ENCODE data around the gene BNIP1. TPM values are rescaled to one million over a fixed set of nuclear protein-coding genes. Genes with fewer than 3 reads are reported as not detected.

BNIP1 gene
- total and polyA plus RNA-seq, 2 of the 4 experiments (the other 2 are of a cell fraction): 24.3 to 35.3 TPM

DNA sequence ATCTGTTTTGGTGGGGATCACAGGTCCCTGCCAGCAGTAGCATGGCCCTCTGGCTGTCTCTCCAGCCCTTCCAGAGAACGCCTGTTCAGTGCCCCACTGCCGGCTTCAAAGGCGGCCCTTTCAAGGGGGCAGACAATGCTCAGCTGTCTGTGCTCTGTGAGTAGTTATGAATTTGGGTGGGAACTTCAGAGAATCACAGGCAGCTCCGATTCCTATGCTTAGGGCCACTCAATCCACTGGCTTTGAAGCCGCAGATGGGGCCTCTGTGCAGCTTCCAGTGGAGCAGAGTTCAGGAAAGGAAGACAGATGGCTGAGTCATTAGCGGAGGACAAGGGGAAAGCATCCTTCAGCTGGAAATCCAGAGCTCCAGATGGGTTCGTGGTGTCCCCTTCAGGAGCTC lies 48.2 kb downstream of the BNIP1 start:
- no peak overlapping the region for H4K5ac ChIP-seq (ENCODE audit: low read depth, low read length)
- H3K27ac ChIP-seq (ENCODE audit: insufficient read depth, low read length): no peak overlapping the region
- dilution Hi-C loops (cut with HindIII; ENCODE audit: low sequenced_read_pairs, unreplicated experiment): no loop called here
- ChIA-PET CTCF (no interaction called here), POLR2A (ENCODE audit: unreplicated experiment) (no interaction called here)
- no peak overlapping the region for H3K56ac ChIP-seq (ENCODE audit: extremely low read depth, insufficient read depth, low read length)
- H3K18ac ChIP-seq (ENCODE audit: low read depth, low read length): no peak overlapping the region
- no peaks in the 10 kb centered on the region for H3K36me3 ChIP-seq (ENCODE audit: control insufficient read depth, insufficient read depth, low read length)
- DNase-seq (no peak), ATAC-seq (ENCODE audit: low read depth) (no peak)
- H2BK120ac ChIP-seq (ENCODE audit: low read depth, low read length): no peak overlapping the region
- H3K9me3 ChIP-seq (ENCODE audit: control insufficient read depth, insufficient read depth, low read length): peaks cover 4% of the 10 kb centered on the region; the same call in 1 of the 2 replicates
- TF ChIP-seq RCOR1 (IDR thresholded peaks at IDR 0.05; ENCODE audit: insufficient replicate concordance, low read length) (no peak), NFE2L2 (IDR thresholded peaks at IDR 0.05; ENCODE audit: low read depth, low read length) (no peak), MXI1 (IDR thresholded peaks at IDR 0.05; ENCODE audit: borderline replicate concordance, low read depth, low read length) (no peak), RFX5 (IDR thresholded peaks at IDR 0.05; ENCODE audit: low read depth, low read length) (no peak), BHLHE40 (IDR thresholded peaks at IDR 0.05; ENCODE audit: low read depth, low read length) (no peak), POLR2A (IDR thresholded peaks at IDR 0.05; ENCODE audit: low read depth, low read length) (no peak), CEBPB (IDR thresholded peaks at IDR 0.05; ENCODE audit: low read depth, low read length) (no peak), CHD1 (IDR thresholded peaks at IDR 0.05; ENCODE audit: low read depth, low read length) (no peak), MAZ (IDR thresholded peaks at IDR 0.05; ENCODE audit: borderline replicate concordance, low read depth, low read length) (no peak), RAD21 (IDR thresholded peaks at IDR 0.05; ENCODE audit: low read length) (no peak), FOS (IDR thresholded peaks at IDR 0.05; ENCODE audit: low read depth, low read length) (no peak), MAFK (IDR thresholded peaks at IDR 0.05; ENCODE audit: low read depth, low read length) (no peak)
- TF ChIP-seq, protein P1, sequence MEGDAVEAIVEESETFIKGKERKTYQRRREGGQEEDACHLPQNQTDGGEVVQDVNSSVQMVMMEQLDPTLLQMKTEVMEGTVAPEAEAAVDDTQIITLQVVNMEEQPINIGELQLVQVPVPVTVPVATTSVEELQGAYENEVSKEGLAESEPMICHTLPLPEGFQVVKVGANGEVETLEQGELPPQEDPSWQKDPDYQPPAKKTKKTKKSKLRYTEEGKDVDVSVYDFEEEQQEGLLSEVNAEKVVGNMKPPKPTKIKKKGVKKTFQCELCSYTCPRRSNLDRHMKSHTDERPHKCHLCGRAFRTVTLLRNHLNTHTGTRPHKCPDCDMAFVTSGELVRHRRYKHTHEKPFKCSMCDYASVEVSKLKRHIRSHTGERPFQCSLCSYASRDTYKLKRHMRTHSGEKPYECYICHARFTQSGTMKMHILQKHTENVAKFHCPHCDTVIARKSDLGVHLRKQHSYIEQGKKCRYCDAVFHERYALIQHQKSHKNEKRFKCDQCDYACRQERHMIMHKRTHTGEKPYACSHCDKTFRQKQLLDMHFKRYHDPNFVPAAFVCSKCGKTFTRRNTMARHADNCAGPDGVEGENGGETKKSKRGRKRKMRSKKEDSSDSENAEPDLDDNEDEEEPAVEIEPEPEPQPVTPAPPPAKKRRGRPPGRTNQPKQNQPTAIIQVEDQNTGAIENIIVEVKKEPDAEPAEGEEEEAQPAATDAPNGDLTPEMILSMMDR (conservative IDR thresholded peaks at IDR 0.05; ENCODE audit: low read depth, low read length): no peak
- TF ChIP-seq, protein P2, sequence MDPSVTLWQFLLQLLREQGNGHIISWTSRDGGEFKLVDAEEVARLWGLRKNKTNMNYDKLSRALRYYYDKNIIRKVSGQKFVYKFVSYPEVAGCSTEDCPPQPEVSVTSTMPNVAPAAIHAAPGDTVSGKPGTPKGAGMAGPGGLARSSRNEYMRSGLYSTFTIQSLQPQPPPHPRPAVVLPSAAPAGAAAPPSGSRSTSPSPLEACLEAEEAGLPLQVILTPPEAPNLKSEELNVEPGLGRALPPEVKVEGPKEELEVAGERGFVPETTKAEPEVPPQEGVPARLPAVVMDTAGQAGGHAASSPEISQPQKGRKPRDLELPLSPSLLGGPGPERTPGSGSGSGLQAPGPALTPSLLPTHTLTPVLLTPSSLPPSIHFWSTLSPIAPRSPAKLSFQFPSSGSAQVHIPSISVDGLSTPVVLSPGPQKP (IDR thresholded peaks at IDR 0.05; ENCODE audit: borderline replicate concordance, low read depth, low read length): no peak
- no peak overlapping the region for H3K4me3 ChIP-seq (ENCODE audit: insufficient read depth, low read depth, low read length)
- no peaks in the 10 kb centered on the region for H3K4me1 ChIP-seq (ENCODE audit: control insufficient read depth, insufficient read depth, low read length)
- H2AK9ac ChIP-seq (replicated peaks; ENCODE audit: low read depth, low read length, poor library complexity): no peak overlapping the region
- no peak overlapping the region for H3K9ac ChIP-seq (ENCODE audit: low read depth, low read length)
- H4K8ac ChIP-seq (ENCODE audit: low read depth in 2 of 2, low read length in 2 of 2): no peak overlapping the region
- H3K27me3 ChIP-seq (ENCODE audit: control insufficient read depth, insufficient read depth, low read length): peaks cover 58% of the 10 kb centered on the region
- H3K4me2 ChIP-seq (ENCODE audit: low read depth, low read length): no peak overlapping the region
- H2AK5ac ChIP-seq (ENCODE audit: low read depth, low read length): no peak overlapping the region
- 80% methylated on average over 2 of the region's 7 CpGs; no CpG with 5 or more reads in 1 of the 2 experiments for WGBS, 2 experiments (ENCODE audit: extremely low coverage in 2 of 2, insufficient read length in 1 of 2)
- H3K23ac ChIP-seq (ENCODE audit: low read depth, low read length): no peak overlapping the region
- intact Hi-C loops (cut with micrococcal nuclease): no loop called here
- no peaks in the 10 kb centered on the region for H3K79me1 ChIP-seq (ENCODE audit: low read depth in 1 of 2, low read length in 2 of 2)
- H3K4ac ChIP-seq (ENCODE audit: low read depth, low read length): no peak overlapping the region
- in situ Hi-C loops (cut with MboI; ENCODE audit: low sequenced_read_pairs): no loop called here
- H4K20me1 ChIP-seq (ENCODE audit: insufficient read depth, low read length): no peaks in the 10 kb centered on the region
- no peak overlapping the region for H2BK5ac ChIP-seq (ENCODE audit: low read depth, low read length, poor library complexity, severe bottlenecking)
- H3K14ac ChIP-seq (replicated peaks; ENCODE audit: low read depth, low read length): no peak overlapping the region
- H3K9me1 ChIP-seq (ENCODE audit: insufficient read depth, low read length): no peaks in the 10 kb centered on the region
- H2AFZ ChIP-seq (replicated peaks; ENCODE audit: low read length, poor library complexity): no peak overlapping the region
- H4K91ac ChIP-seq (ENCODE audit: insufficient read depth, low read depth, low read length): no peak overlapping the region
- no TSS peak for BruUV-seq (replicated peaks)
- H2BK20ac ChIP-seq (ENCODE audit: low read depth, low read length): no peak overlapping the region
- no peak overlapping the region for H2BK15ac ChIP-seq (ENCODE audit: low read depth, low read length)
